PC-9 (cell line): ENCODE results near the gene SLC8A1. TPM values are rescaled to one million over a fixed set of nuclear protein-coding genes. Genes with fewer than 3 reads are reported as not detected.

Experiments used
- BruUV-seq: library from RNA; stranded (reverse); fragments of 400-500 nt; replicated peaks from 2 replicates; lab custom pipeline; 2021; lab: Mats Ljungman, UMichigan
- CTCF ChIA-PET: fragments of 300-600 bp; sonication (Branson Sonifier 250); formaldehyde crosslinking; loops from one replicate; lab custom pipeline; 2022; ENCODE audit warnings: antibody characterized with exemption; lab: Charles Lee
- POLR2A ChIA-PET: fragments of 300-600 bp; sonication (Branson Sonifier 250); formaldehyde crosslinking; loops from one replicate; lab custom pipeline; 2022; ENCODE audit warnings: antibody characterized with exemption; ENCODE audit not compliant: unreplicated experiment; lab: Charles Lee
- DNase-seq, 2 experiments: peaks; one replicate each; pipeline versions ENCODE4 v3.0.0 to v3.0.0-alpha.2; 2015 to 2022; ENCODE audit warnings: mixed read lengths in 1 of 2
- H2AFZ ChIP-seq: fragments of 200-600 bp; sonication (generic); 2 replicates; pipeline ENCODE4 v1.8.1; 2017; ENCODE audit warnings: antibody characterized with exemption
- H3F3A ChIP-seq: fragments of 200-600 bp; sonication (generic); 2 replicates; pipeline ENCODE4 v1.8.1; 2017; ENCODE audit warnings: antibody characterized with exemption, mild to moderate bottlenecking, low read depth; ENCODE audit not compliant: insufficient read depth
- H3K27ac ChIP-seq: fragments of 200-600 bp; sonication (generic); 2 replicates; pipeline ENCODE4 v1.6.1; 2016; ENCODE audit warnings: mixed run types
- H3K27me3 ChIP-seq: fragments of 200-600 bp; sonication (generic); 2 replicates; pipeline ENCODE4 v1.6.1; 2016; ENCODE audit warnings: low read depth, mixed run types; ENCODE audit not compliant: insufficient read depth
- H3K36me3 ChIP-seq: fragments of 200-600 bp; sonication (generic); 2 replicates; pipeline ENCODE4 v1.6.1; 2016; ENCODE audit warnings: low read depth, mixed run types
- H3K4me1 ChIP-seq: fragments of 200-600 bp; sonication (generic); replicated peaks from 2 replicates; pipeline ENCODE4 v1.6.1; 2016; ENCODE audit warnings: mixed run types; ENCODE audit not compliant: insufficient read depth
- H3K4me2 ChIP-seq: fragments of 200-600 bp; sonication (generic); 2 replicates; pipeline ENCODE4 v1.6.1; 2017; ENCODE audit warnings: mixed run types
- H3K4me3 ChIP-seq: fragments of 200-600 bp; sonication (generic); 2 replicates; pipeline ENCODE4 v1.6.1; 2016; ENCODE audit warnings: mixed run types
- H3K79me2 ChIP-seq: fragments of 200-600 bp; sonication (generic); 2 replicates; pipeline ENCODE4 v1.6.1; 2017; ENCODE audit warnings: low read depth, mixed run types
- H3K9me2 ChIP-seq: fragments of 200-600 bp; sonication (generic); 2 replicates; pipeline ENCODE4 v1.8.1; 2017; ENCODE audit warnings: mild to moderate bottlenecking; ENCODE audit not compliant: insufficient read depth
- H3K9me3 ChIP-seq: fragments of 200-600 bp; sonication (generic); 2 replicates; pipeline ENCODE4 v1.8.1; 2016; ENCODE audit warnings: low read depth; ENCODE audit not compliant: insufficient read depth
- H4K20me1 ChIP-seq: fragments of 200-600 bp; sonication (generic); 2 replicates; pipeline ENCODE4 v1.8.1; 2017; ENCODE audit not compliant: insufficient read depth
- CTCF ChIP-seq: fragments of 200-600 bp; sonication (generic); conservative IDR thresholded peaks from 2 replicates; pipeline ENCODE4 v1.6.1; 2017; ENCODE audit warnings: mixed run types, antibody characterized with exemption, mild to moderate bottlenecking, moderate library complexity
- EZH2 ChIP-seq: fragments of 200-600 bp; sonication (generic); IDR thresholded peaks from 2 replicates; pipeline ENCODE4 v1.8.0; 2017; ENCODE audit warnings: antibody characterized with exemption, low read depth
- intact Hi-C: fragments of 100-400 bp; cut with micrococcal nuclease; formaldehyde crosslinking; loops from one replicate; pipeline ENCODE4 v1.10.0; 2022; ENCODE audit not compliant: unreplicated experiment
- total RNA-seq: library from RNA; stranded (reverse); gene quantifications from 2 replicates; pipeline ENCODE4 v1.2.3, GENCODE V29; 2021

The SLC8A1 gene
- total RNA-seq, 1 experiment from 2014 or later: 13.5 TPM

- ChIA-PET CTCF (no interaction called here), POLR2A (no interaction called here)
- H3F3A ChIP-seq: no peaks in the 10 kb centered on the region
- no peaks in the 10 kb centered on the region for H3K27me3 ChIP-seq
- TF ChIP-seq CTCF (no peak), EZH2 (no peak)
- H3K4me2 ChIP-seq: no peak overlapping the region
- H3K79me2 ChIP-seq: no peaks in the 10 kb centered on the region
- H3K4me1 ChIP-seq: no peaks in the 10 kb centered on the region
- H4K20me1 ChIP-seq: no peaks in the 10 kb centered on the region
- H2AFZ ChIP-seq: no peak overlapping the region
- H3K9me2 ChIP-seq: no peaks in the 10 kb centered on the region
- no peaks in the 10 kb centered on the region for H3K9me3 ChIP-seq
- intact Hi-C loops: no loop called here
- no TSS peak for BruUV-seq
- DNase-seq: no peak
- no peaks in the 10 kb centered on the region for H3K36me3 ChIP-seq
- H3K4me3 ChIP-seq: no peak overlapping the region
- no peak overlapping the region for H3K27ac ChIP-seq
These were observed 264.8 kb downstream of the SLC8A1 start for GRCh38 chr2:40187054-40187453.

DNA sequence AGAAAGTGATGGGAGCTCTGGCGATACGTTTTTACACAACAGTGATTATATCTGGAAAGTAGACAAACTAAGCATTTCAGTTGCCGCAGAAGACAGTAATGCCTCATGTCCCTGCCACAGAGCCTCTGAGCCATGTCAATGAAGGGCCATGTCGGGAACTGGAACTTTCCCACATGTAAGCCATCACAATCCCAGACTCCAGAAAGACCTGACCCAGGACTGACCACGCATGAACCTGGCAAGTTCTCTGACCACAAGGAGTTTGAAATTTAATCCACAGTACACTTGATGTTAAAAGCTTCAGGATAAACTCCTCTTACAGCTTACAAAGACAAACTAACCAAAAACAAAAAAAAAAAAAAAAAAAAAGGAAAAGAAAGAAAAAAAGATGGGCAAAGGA is 267.3 kb downstream of the SLC8A1 start:
- H3K4me2 ChIP-seq: no peak overlapping the region
- H3K36me3 ChIP-seq: no peaks in the 10 kb centered on the region
- no peak overlapping the region for H3K4me3 ChIP-seq
- DNase-seq: no peak
- ChIA-PET POLR2A (no interaction called here), CTCF (no interaction called here)
- intact Hi-C loops: no loop called here
- no peaks in the 10 kb centered on the region for H3K9me2 ChIP-seq
- no peak overlapping the region for H2AFZ ChIP-seq
- H4K20me1 ChIP-seq: no peaks in the 10 kb centered on the region
- H3K79me2 ChIP-seq: no peaks in the 10 kb centered on the region
- no peaks in the 10 kb centered on the region for H3K4me1 ChIP-seq
- H3K27ac ChIP-seq: no peak overlapping the region
- no TSS peak for BruUV-seq
- H3F3A ChIP-seq: no peaks in the 10 kb centered on the region
- no peaks in the 10 kb centered on the region for H3K9me3 ChIP-seq
- no peaks in the 10 kb centered on the region for H3K27me3 ChIP-seq
- no peak for TF ChIP-seq EZH2
- no peak for TF ChIP-seq CTCF

DNA sequence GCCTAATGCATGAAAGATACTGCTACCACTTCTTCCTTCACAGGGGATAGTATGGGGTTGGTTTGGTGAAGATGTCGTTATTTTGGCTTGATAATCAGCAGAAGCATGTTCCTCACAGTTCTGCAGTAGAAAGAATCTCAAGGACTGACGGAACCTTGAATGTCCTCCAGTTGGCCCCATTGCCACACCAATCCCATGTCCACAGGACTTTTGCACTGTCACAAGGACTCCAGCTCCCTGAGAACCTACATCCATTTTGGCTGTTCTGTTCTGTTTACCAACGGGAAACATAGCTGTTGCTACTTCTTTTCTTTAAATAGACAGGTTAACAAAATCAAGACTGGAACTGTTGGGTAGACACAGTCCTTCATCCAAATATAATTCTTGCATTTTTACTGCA is 270.0 kb downstream of the SLC8A1 start:
- Histone ChIP-seq H2AFZ (no peak overlapping the region), H3K4me2 (no peak overlapping the region), H3K9me2 (no peaks in the 10 kb centered on the region), H3K27me3 (no peaks in the 10 kb centered on the region), H3K79me2 (no peaks in the 10 kb centered on the region), H3K4me3 (no peak overlapping the region), H3K27ac (no peak overlapping the region), H3K4me1 (no peaks in the 10 kb centered on the region), H4K20me1 (no peaks in the 10 kb centered on the region), H3K36me3 (no peaks in the 10 kb centered on the region), H3F3A (no peaks in the 10 kb centered on the region), H3K9me3 (no peaks in the 10 kb centered on the region)
- no peak for DNase-seq
- intact Hi-C loops: no loop called here
- POLR2A ChIA-PET: no interaction called here
- CTCF ChIA-PET: no interaction called here
- TF ChIP-seq EZH2 (no peak), CTCF (no peak)
- BruUV-seq: no TSS peak
